Loucy (cell line): ENCODE data around the gene FECH.

Source experiments
- CTCF ChIP-seq: fragments of 200-600 bp; sonication (generic); conservative IDR thresholded peaks from 2 replicates; pipeline ENCODE4 v1.5.1; 2014; ENCODE audit warnings: mild to moderate bottlenecking, antibody characterized with exemption, low read length
- EZH2phosphoT487 ChIP-seq: fragments of 200-600 bp; IDR thresholded peaks from 2 replicates; pipeline ENCODE4 v1.6.1; 2018; ENCODE audit warnings: antibody characterized with exemption, mild to moderate bottlenecking, moderate library complexity, borderline replicate concordance

- TF ChIP-seq CTCF, result no peak
- no peak for TF ChIP-seq EZH2phosphoT487
Observed at GRCh38 chr18:57575542-57575941, 11.0 kb downstream of the FECH start.
